IPS-18a (cell line): ENCODE measurements around the gene PLET1.

Experiments used
- H3K27ac ChIP-seq: one replicate; pipeline ENCODE4 v1.5.1; 2013; ENCODE audit warnings: low read length
- H3K27me3 ChIP-seq: one replicate; pipeline ENCODE4 v1.6.1; 2013; ENCODE audit warnings: mild to moderate bottlenecking, low read length; ENCODE audit not compliant: control insufficient read depth, insufficient read depth
- H3K36me3 ChIP-seq: one replicate; pipeline ENCODE4 v1.6.1; 2013; ENCODE audit warnings: low read depth, low read length; ENCODE audit not compliant: control insufficient read depth
- H3K4me1 ChIP-seq: one replicate; pipeline ENCODE4 v1.6.1; 2013; ENCODE audit warnings: low read depth, low read length; ENCODE audit not compliant: control insufficient read depth
- H3K4me3 ChIP-seq: one replicate; pipeline ENCODE4 v1.5.1; 2013; ENCODE audit warnings: low read length
- H3K9ac ChIP-seq: one replicate; pipeline ENCODE4 v1.6.1; 2013; ENCODE audit warnings: mild to moderate bottlenecking, low read length, moderate library complexity
- H3K9me3 ChIP-seq: one replicate; pipeline ENCODE4 v1.6.1; 2013; ENCODE audit warnings: low read depth, low read length; ENCODE audit not compliant: control insufficient read depth

Gene PLET1

DNA sequence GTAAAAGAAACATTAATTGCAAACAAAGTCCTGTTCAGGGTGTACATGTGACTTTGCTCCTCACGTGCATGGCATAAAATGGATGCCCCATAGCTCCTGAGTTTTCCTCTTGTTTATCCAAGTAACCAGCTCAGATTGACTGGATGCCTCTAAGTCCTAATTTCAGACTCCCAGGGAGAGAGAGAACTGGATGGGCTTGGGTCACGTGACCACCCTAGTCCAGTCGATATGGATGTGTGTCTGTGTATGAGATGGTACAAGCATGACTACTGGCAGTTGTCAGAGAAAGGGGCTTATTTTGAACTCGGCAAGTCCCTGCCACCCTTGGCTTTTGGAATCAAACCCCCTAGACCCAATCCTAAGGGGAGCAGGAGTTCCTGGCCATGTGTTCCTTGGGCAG, 35.4 kb upstream of the PLET1 start:
- no peak overlapping the region for H3K4me3 ChIP-seq
- peaks cover 7% of the 10 kb centered on the region for H3K27me3 ChIP-seq
- H3K27ac ChIP-seq: no peak overlapping the region
- H3K9me3 ChIP-seq: no peaks in the 10 kb centered on the region
- no peaks in the 10 kb centered on the region for H3K36me3 ChIP-seq
- peaks cover 7% of the 10 kb centered on the region for H3K4me1 ChIP-seq
- no peak overlapping the region for H3K9ac ChIP-seq

DNA sequence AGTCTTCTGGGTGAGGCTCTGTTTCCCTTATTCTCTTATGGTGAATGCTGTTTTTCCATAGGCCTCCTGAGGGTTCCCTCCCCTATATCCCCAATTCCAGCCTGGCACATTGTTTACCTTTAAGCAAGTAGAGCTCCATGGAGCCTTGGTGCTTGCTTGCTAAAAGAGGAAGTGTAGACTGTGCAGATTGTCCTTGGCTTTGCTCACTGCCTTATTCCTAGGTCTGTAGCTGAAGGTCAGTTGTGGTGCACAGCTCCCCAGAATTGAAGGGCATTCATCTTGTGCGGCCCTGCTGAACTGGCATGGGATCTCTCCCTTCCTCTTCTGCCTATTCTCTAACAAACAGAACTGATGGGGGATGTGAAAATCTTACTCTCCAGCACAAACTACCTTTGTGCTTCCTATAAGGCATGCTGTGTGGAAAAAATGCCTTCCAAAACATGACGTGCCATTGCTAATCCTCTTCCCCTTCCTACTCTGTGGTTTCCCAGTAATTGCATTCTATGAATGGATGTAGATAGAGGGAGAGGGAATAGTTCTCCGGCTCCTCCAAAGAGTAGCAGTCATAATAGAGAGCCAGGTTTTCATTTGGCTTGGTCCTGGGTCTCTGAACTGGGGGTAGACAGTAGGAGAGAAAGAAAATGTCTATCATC, 34.2 kb upstream of the PLET1 start:
- Histone ChIP-seq H3K4me3 (no peak overlapping the region), H3K27ac (no peak overlapping the region), H3K36me3 (no peaks in the 10 kb centered on the region), H3K9me3 (no peaks in the 10 kb centered on the region), H3K9ac (no peak overlapping the region), H3K27me3 (peaks cover 17% of the 10 kb centered on the region), H3K4me1 (peaks cover 2% of the 10 kb centered on the region)

DNA sequence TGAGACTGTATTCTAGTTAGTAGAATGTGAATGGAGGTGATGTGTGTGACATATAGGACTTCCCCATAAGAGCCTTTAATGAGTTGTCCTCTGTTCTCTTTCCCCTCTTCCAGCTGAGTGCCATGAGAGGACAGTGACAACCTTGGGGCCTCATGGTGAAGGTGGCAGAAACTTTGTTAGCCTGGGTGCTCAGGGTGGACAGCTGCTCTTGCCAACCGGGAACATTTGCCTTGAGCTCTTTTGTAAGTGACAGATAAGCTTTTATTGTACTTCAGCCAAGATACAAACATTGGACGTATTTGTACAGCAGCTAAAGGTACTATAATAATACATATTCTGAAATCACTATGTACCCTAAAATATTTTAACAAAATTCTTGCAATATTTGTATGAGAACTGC, 33.0 kb upstream of the PLET1 start:
- H3K9me3 ChIP-seq: no peaks in the 10 kb centered on the region
- H3K36me3 ChIP-seq: no peaks in the 10 kb centered on the region
- H3K27me3 ChIP-seq: peaks cover 26% of the 10 kb centered on the region
- H3K9ac ChIP-seq: no peak overlapping the region
- H3K4me3 ChIP-seq: no peak overlapping the region
- H3K27ac ChIP-seq: no peak overlapping the region
- H3K4me1 ChIP-seq: peaks cover 5% of the 10 kb centered on the region

DNA sequence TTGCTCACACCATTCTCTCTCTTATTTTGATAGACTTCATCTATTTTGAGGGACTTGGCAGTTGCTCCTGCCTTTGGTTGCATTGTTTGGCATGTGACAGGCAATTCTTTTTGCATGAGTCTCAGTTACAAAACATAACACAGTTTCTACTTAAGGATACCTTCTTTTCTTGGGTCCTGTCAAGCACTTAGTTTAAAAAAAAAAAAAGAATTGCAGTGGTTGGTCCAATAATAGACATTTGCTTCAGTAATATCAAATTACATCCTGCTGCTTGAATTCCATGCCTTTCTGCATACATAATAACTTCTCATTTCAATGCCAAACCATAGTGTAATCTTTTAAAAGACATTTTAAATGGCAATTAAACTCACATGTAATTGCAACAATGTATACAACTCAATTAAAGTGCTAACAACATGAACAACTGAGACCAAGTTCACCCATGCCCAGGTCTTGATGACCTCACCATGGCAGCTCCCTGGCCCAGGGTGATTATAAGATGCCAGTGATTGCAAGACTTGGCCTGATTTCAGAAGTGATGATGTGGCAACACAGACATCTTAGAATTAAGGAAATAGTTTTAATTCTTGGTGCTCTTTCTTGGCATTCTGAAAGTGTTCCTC, 32.2 kb upstream of the PLET1 start:
- Histone ChIP-seq H3K4me3 (no peak overlapping the region), H3K4me1 (peaks cover 5% of the 10 kb centered on the region), H3K27me3 (peaks cover 26% of the 10 kb centered on the region), H3K9me3 (no peaks in the 10 kb centered on the region), H3K9ac (no peak overlapping the region), H3K27ac (no peak overlapping the region), H3K36me3 (no peaks in the 10 kb centered on the region)

DNA sequence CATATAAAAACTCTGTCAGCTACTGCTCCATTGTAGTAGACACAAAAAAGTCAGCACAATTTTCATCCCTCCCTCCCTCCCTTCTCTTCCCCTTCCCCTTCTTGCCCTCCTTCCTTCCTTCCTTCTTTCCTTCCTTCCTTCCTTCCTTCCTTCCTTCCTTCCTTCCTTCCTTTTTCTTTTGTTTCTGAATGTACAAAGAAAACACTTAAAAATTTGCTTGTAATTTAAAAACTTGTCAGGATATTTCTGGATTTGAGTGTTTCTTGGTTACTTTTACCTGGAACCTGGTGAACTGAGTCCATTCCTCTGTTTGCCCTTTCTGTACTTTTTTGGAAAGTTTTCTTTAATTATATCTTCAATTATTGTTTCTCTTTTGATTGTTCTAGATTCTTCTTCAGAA, 31.5 kb upstream of the PLET1 start:
- Histone ChIP-seq H3K27me3 (peaks cover 26% of the 10 kb centered on the region), H3K27ac (no peak overlapping the region), H3K9ac (no peak overlapping the region), H3K4me1 (peaks cover 5% of the 10 kb centered on the region), H3K4me3 (no peak overlapping the region), H3K9me3 (no peaks in the 10 kb centered on the region), H3K36me3 (no peaks in the 10 kb centered on the region)

GRCh38 chr11:112291191-112291590, 30.5 kb upstream of the PLET1 start:
- no peaks in the 10 kb centered on the region for H3K9me3 ChIP-seq
- H3K27me3 ChIP-seq: peaks cover 26% of the 10 kb centered on the region
- H3K27ac ChIP-seq: no peak overlapping the region
- H3K36me3 ChIP-seq: no peaks in the 10 kb centered on the region
- peaks cover 6% of the 10 kb centered on the region for H3K4me1 ChIP-seq
- H3K9ac ChIP-seq: no peak overlapping the region
- no peak overlapping the region for H3K4me3 ChIP-seq

- Histone ChIP-seq H3K36me3 (no peaks in the 10 kb centered on the region), H3K27me3 (peaks cover 26% of the 10 kb centered on the region), H3K9me3 (no peaks in the 10 kb centered on the region), H3K9ac (no peak overlapping the region), H3K27ac (no peak overlapping the region), H3K4me1 (peaks cover 13% of the 10 kb centered on the region), H3K4me3 (peak overlapping the region; percentile 69)
Observed at GRCh38 chr11:112290493-112290850, 29.8 kb upstream of the PLET1 start.

- H3K36me3 ChIP-seq: no peaks in the 10 kb centered on the region
- peaks cover 26% of the 10 kb centered on the region for H3K27me3 ChIP-seq
- no peak overlapping the region for H3K9ac ChIP-seq
- H3K4me1 ChIP-seq: peaks cover 13% of the 10 kb centered on the region
- no peak overlapping the region for H3K27ac ChIP-seq
- H3K9me3 ChIP-seq: no peaks in the 10 kb centered on the region
- peak overlapping the region; percentile 69 for H3K4me3 ChIP-seq
Observed at GRCh38 chr11:112289588-112290492, 29.2 kb upstream of the PLET1 start.

- no peak overlapping the region for H3K4me3 ChIP-seq
- H3K27me3 ChIP-seq: peaks cover 26% of the 10 kb centered on the region
- no peaks in the 10 kb centered on the region for H3K36me3 ChIP-seq
- H3K9me3 ChIP-seq: no peaks in the 10 kb centered on the region
- H3K4me1 ChIP-seq: peaks cover 13% of the 10 kb centered on the region
- H3K9ac ChIP-seq: no peak overlapping the region
- no peak overlapping the region for H3K27ac ChIP-seq
Observed at GRCh38 chr11:112288021-112288420, 27.4 kb upstream of the PLET1 start.

DNA sequence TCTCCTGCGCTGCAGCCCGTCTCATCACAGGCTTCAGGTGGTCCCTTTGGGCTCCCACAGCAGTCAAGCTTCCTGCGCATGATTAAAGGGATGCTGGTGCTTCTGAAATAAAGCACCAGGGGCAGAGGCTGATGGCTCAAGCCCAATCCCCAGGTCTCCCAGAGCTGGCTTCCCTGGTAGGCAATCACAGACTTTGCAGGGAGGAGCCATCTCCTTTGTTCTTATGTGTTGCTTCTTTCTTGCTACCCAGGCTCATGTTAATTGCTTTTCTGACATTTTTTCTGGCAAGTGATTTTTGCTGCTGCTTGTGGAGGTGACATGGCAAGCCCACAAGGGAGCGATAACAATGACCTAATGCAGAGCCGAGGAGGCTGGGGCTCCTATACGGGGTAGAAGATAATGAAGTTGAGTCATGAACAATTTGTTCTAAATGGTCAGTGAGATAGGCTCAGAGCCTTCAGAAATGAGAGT, 25.2 kb upstream of the PLET1 start:
- Histone ChIP-seq H3K36me3 (no peaks in the 10 kb centered on the region), H3K4me1 (peaks cover 13% of the 10 kb centered on the region), H3K9me3 (no peaks in the 10 kb centered on the region), H3K27me3 (peaks cover 17% of the 10 kb centered on the region), H3K4me3 (no peak overlapping the region), H3K27ac (no peak overlapping the region), H3K9ac (no peak overlapping the region)

GRCh38 chr11:112281726-112282125, 21.1 kb upstream of the PLET1 start:
- Histone ChIP-seq H3K9ac (no peak overlapping the region), H3K4me3 (no peak overlapping the region), H3K27ac (no peak overlapping the region), H3K9me3 (no peaks in the 10 kb centered on the region), H3K36me3 (no peaks in the 10 kb centered on the region), H3K27me3 (no peaks in the 10 kb centered on the region), H3K4me1 (peaks cover 8% of the 10 kb centered on the region)
